A673 (cell line): Measurements from ENCODE around the gene NACC2. TPM values are rescaled to one million over a fixed set of nuclear protein-coding genes. Genes with fewer than 3 reads are reported as not detected.

ENCODE experiments used
- BruUV-seq: library from RNA; stranded (reverse); fragments of 400-500 nt; replicated peaks from 2 replicates; lab custom pipeline; 2021; lab: Mats Ljungman, UMichigan
- CTCF ChIA-PET: fragments of 300-600 bp; sonication (Branson Sonifier 250); formaldehyde crosslinking; loops from one replicate; lab custom pipeline; 2022; ENCODE audit warnings: antibody characterized with exemption; lab: Charles Lee
- POLR2A ChIA-PET: fragments of 300-600 bp; sonication (Branson Sonifier 250); formaldehyde crosslinking; loops from one replicate; lab custom pipeline; 2022; ENCODE audit warnings: antibody characterized with exemption; ENCODE audit not compliant: low non-redundant PET; lab: Charles Lee
- DNase-seq: peaks from one replicate; pipeline ENCODE4 v3.0.0-alpha.2; 2015; ENCODE audit warnings: low spot score
- H3K27ac ChIP-seq: fragments of 200-600 bp; sonication (generic); 2 replicates; pipeline ENCODE4 v1.5.1; 2016; ENCODE audit warnings: mixed run types, low read depth, mild to moderate bottlenecking, mixed read lengths, antibody characterized with exemption, low read length; ENCODE audit not compliant: poor library complexity, severe bottlenecking
- H3K27me3 ChIP-seq: fragments of 200-600 bp; sonication (generic); replicated peaks from 2 replicates; pipeline ENCODE4 v1.6.1; 2017; ENCODE audit warnings: mixed run types, low read depth, mild to moderate bottlenecking, mixed read lengths, antibody characterized with exemption, low read length; ENCODE audit not compliant: insufficient read depth, poor library complexity
- H3K36me3 ChIP-seq: fragments of 200-600 bp; sonication (generic); 2 replicates; pipeline ENCODE4 v1.6.1; 2016; ENCODE audit warnings: mixed run types, mild to moderate bottlenecking, mixed read lengths, antibody characterized with exemption, low read length; ENCODE audit not compliant: insufficient read depth, poor library complexity, severe bottlenecking
- H3K4me1 ChIP-seq: fragments of 200-600 bp; sonication (generic); 2 replicates; pipeline ENCODE4 v1.6.1; 2017; ENCODE audit warnings: mixed run types, mild to moderate bottlenecking, mixed read lengths, antibody characterized with exemption, low read length; ENCODE audit not compliant: insufficient read depth, poor library complexity, severe bottlenecking
- H3K4me3 ChIP-seq: fragments of 200-600 bp; sonication (generic); 2 replicates; pipeline ENCODE4 v1.5.1; 2016; ENCODE audit warnings: low read depth, mixed run types, mild to moderate bottlenecking, mixed read lengths, low read length; ENCODE audit not compliant: poor library complexity, severe bottlenecking
- H3K9me3 ChIP-seq: fragments of 200-600 bp; sonication (generic); 2 replicates; pipeline ENCODE4 v1.6.1; 2016; ENCODE audit warnings: mixed run types, low read depth, mild to moderate bottlenecking, mixed read lengths, antibody characterized with exemption, low read length; ENCODE audit not compliant: poor library complexity, severe bottlenecking
- EZH2 ChIP-seq: fragments of 200-600 bp; sonication (generic); IDR thresholded peaks from 2 replicates; pipeline ENCODE4 v1.6.1; 2017; ENCODE audit warnings: borderline replicate concordance, low read depth, mild to moderate bottlenecking, mixed read lengths, antibody characterized with exemption, low read length; ENCODE audit not compliant: poor library complexity, severe bottlenecking
- intact Hi-C: fragments of 100-400 bp; cut with micrococcal nuclease; formaldehyde crosslinking; loops from one replicate; pipeline ENCODE4 v1.10.0; 2022; ENCODE audit not compliant: unreplicated experiment
- total RNA-seq: library from RNA; stranded (reverse); gene quantifications from 2 replicates; pipeline ENCODE4 v1.2.3, GENCODE V29; 2021
- TF ChIP-seq, protein P1 (sequence below): fragments of 300-800, 200-600 bp; sonication (generic); conservative IDR thresholded peaks from 2 replicates; pipeline ENCODE4 v1.5.1; 2017; ENCODE audit warnings: low read depth, mild to moderate bottlenecking, antibody characterized with exemption, low read length, moderate library complexity, mixed read lengths

Gene NACC2
- total RNA-seq, 1 experiment from 2014 or later = 19.5 TPM

DNA sequence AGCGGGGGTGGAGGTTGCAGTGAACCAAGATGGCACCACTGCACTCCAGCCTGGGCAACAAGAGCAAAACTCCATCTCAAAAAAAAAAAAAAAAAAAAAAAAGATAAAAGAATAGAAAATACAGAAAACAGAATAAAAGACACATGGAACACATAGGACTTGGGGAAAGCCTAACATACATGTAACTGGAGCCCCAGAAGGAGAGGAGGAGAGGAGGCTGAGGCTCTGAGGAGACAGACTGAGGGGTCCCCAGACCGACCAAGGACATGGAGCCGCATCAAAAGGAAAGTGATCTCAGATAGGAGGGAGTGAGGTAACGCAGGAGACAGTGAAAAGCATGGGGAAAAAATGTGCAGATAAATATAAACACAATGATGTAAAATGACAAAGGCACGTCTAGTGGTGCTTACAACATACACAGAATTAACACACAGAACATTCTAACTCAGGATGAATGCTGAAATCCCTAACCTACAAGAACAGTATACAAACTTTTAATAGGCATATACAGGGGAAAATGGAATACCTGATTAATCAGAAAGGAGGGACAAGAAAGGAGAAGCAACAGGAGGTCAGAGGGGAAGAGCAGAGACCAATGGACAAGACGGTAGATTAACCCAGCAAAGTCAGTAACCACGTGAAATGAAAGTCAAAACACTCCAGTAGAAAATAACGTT lies 68.7 kb downstream of the NACC2 start:
- BruUV-seq = no TSS peak
- no peak for TF ChIP-seq EZH2
- TF ChIP-seq, protein P1, sequence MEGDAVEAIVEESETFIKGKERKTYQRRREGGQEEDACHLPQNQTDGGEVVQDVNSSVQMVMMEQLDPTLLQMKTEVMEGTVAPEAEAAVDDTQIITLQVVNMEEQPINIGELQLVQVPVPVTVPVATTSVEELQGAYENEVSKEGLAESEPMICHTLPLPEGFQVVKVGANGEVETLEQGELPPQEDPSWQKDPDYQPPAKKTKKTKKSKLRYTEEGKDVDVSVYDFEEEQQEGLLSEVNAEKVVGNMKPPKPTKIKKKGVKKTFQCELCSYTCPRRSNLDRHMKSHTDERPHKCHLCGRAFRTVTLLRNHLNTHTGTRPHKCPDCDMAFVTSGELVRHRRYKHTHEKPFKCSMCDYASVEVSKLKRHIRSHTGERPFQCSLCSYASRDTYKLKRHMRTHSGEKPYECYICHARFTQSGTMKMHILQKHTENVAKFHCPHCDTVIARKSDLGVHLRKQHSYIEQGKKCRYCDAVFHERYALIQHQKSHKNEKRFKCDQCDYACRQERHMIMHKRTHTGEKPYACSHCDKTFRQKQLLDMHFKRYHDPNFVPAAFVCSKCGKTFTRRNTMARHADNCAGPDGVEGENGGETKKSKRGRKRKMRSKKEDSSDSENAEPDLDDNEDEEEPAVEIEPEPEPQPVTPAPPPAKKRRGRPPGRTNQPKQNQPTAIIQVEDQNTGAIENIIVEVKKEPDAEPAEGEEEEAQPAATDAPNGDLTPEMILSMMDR = no peak
- intact Hi-C loops = no loop called here
- Histone ChIP-seq H3K9me3 (no peaks in the 10 kb centered on the region), H3K27ac (no peak overlapping the region), H3K4me3 (no peak overlapping the region), H3K27me3 (no peaks in the 10 kb centered on the region), H3K36me3 (peaks cover 18% of the 10 kb centered on the region), H3K4me1 (peaks cover 14% of the 10 kb centered on the region)
- ChIA-PET CTCF (no interaction called here), POLR2A (no interaction called here)
- no peak for DNase-seq

DNA sequence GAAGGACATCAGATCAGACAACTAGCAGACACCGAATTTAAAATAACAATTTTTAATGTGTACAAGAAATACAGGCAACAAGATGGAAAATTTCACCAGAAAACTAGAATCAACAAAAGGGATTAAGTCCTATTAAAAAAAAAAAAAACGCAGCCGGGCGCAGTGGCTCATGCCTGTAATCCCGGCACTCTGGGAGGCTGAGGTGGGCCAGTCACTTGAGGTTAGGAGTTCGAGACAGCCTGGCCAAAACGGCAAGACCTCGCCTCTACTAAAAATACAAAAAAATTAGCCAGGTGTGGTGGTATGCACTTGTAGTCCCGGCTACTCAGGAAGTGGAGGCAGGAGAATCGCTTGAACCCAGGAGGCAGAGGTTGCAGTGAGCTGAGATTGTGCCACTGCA lies 69.6 kb downstream of the NACC2 start:
- TF ChIP-seq EZH2 = no peak
- TF ChIP-seq, protein P1 = no peak
- intact Hi-C loops = no loop called here
- DNase-seq = no peak
- H3K27me3 ChIP-seq = no peaks in the 10 kb centered on the region
- ChIA-PET CTCF (no interaction called here), POLR2A (no interaction called here)
- H3K4me3 ChIP-seq = no peak overlapping the region
- BruUV-seq = no TSS peak
- H3K4me1 ChIP-seq = peaks cover 14% of the 10 kb centered on the region
- H3K9me3 ChIP-seq = no peaks in the 10 kb centered on the region
- H3K36me3 ChIP-seq = peaks cover 13% of the 10 kb centered on the region
- H3K27ac ChIP-seq = no peak overlapping the region

DNA sequence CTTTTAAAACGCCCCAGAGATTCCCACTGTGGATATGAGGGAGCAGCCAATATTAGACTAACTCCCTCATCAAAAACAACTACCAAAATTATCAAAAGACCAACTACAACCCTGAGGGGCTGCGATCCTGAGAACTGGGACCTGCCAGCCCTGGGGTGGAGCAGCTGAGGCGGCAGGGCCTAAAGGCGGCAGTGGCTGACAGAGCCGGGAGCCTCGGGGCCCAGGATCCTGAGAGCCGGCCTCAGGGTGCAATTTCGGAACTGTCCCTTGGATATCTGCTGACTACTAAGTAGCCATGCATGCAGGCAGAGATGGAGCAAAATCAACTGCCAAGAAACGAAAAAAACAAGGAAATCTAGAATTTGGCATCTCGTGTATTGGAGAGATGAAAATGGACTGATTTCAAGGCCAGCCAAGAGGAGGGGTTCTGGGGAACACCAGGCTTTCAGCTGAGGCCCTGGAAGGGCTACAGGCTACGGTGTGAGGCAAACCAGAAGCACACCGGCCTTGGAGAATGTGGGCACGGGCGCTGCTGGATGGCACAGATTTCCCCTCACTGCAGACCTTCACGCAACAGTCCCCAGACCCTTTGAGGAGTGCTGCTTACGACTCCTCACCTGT lies 70.3 kb downstream of the NACC2 start:
- DNase-seq = no peak
- no peak overlapping the region for H3K4me3 ChIP-seq
- peaks cover 14% of the 10 kb centered on the region for H3K4me1 ChIP-seq
- CTCF ChIA-PET = no interaction called here
- POLR2A ChIA-PET = no interaction called here
- no TSS peak for BruUV-seq
- H3K36me3 ChIP-seq = peaks cover 11% of the 10 kb centered on the region
- no peaks in the 10 kb centered on the region for H3K27me3 ChIP-seq
- TF ChIP-seq, protein P1 = no peak
- TF ChIP-seq EZH2 = no peak
- intact Hi-C loops = no loop called here
- peak overlapping the region; percentile 20 for H3K27ac ChIP-seq
- no peaks in the 10 kb centered on the region for H3K9me3 ChIP-seq
